Nephron (organoid): ENCODE results near the gene PELI2.

Experiments used
- H3K27ac Mint-ChIP-seq, 3 experiments: 2 replicates each; pipeline ENCODE4 v1.8.0; 2020; ENCODE audit warnings: mixed read lengths in 3 of 3, mild to moderate bottlenecking in 2 of 3, moderate library complexity in 1 of 3
- H3K27me3 Mint-ChIP-seq: 2 replicates; pipeline ENCODE4 v1.8.0; 2021; ENCODE audit warnings: low read depth, mild to moderate bottlenecking, moderate library complexity, mixed read lengths
- H3K36me3 Mint-ChIP-seq: 2 replicates; pipeline ENCODE4 v1.8.0; 2020; ENCODE audit warnings: low read depth, mixed read lengths
- H3K4me1 Mint-ChIP-seq: 2 replicates; pipeline ENCODE4 v1.8.0; 2020; ENCODE audit warnings: mixed read lengths
- H3K4me3 Mint-ChIP-seq, 3 experiments: 2 replicates each; pipeline ENCODE4 v1.8.0; 2020; ENCODE audit warnings: mild to moderate bottlenecking in 3 of 3, mixed read lengths in 3 of 3, moderate library complexity in 2 of 3
- H3K9me3 Mint-ChIP-seq: 2 replicates; pipeline ENCODE4 v1.8.0; 2020; ENCODE audit warnings: mixed read lengths
- CTCF ChIP-seq, 3 experiments: fragments of 200-600 bp; sonication (generic); IDR thresholded peaks; one replicate each; pipeline ENCODE4 v1.5.0; 2021; ENCODE audit warnings: antibody characterized with exemption in 3 of 3; ENCODE audit not compliant: unreplicated experiment in 3 of 3

Gene PELI2

GRCh38 chr14:56147986-56148901 is 30.0 kb downstream of the PELI2 start:
- Mint-ChIP-seq H3K27ac (peak overlapping the region in 1 of 3 experiments; percentile 3), H3K36me3 (peaks cover 3% of the 10 kb centered on the region), H3K4me3 (no peak overlapping the region), H3K27me3 (no peaks in the 10 kb centered on the region), H3K9me3 (no peaks in the 10 kb centered on the region), H3K4me1 (no peaks in the 10 kb centered on the region)
- TF ChIP-seq CTCF (IDR thresholded peaks at IDR 0.05; ENCODE audit: unreplicated experiment in 3 of 3): no peak

- H3K36me3 Mint-ChIP-seq: peaks cover 3% of the 10 kb centered on the region
- H3K4me1 Mint-ChIP-seq: no peaks in the 10 kb centered on the region
- H3K4me3 Mint-ChIP-seq: no peak overlapping the region
- H3K27ac Mint-ChIP-seq: no peak overlapping the region
- H3K27me3 Mint-ChIP-seq: no peaks in the 10 kb centered on the region
- no peak for TF ChIP-seq CTCF (IDR thresholded peaks at IDR 0.05; ENCODE audit: unreplicated experiment in 3 of 3)
- H3K9me3 Mint-ChIP-seq: no peaks in the 10 kb centered on the region
Measured at GRCh38 chr14:56149151-56149550, 30.9 kb downstream of the PELI2 start.

GRCh38 chr14:56149995-56150394 is 31.8 kb downstream of the PELI2 start:
- TF ChIP-seq CTCF (IDR thresholded peaks at IDR 0.05; ENCODE audit: unreplicated experiment in 3 of 3): no peak
- Mint-ChIP-seq H3K4me1 (no peaks in the 10 kb centered on the region), H3K27ac (no peak overlapping the region), H3K27me3 (no peaks in the 10 kb centered on the region), H3K4me3 (no peak overlapping the region), H3K9me3 (no peaks in the 10 kb centered on the region), H3K36me3 (peaks cover 3% of the 10 kb centered on the region)

- Mint-ChIP-seq H3K9me3 (no peaks in the 10 kb centered on the region), H3K36me3 (peaks cover 3% of the 10 kb centered on the region), H3K27ac (no peak overlapping the region), H3K27me3 (no peaks in the 10 kb centered on the region), H3K4me1 (no peaks in the 10 kb centered on the region), H3K4me3 (no peak overlapping the region)
- TF ChIP-seq CTCF (IDR thresholded peaks at IDR 0.05; ENCODE audit: unreplicated experiment in 3 of 3): no peak
Measured at GRCh38 chr14:56150645-56151345, 32.6 kb downstream of the PELI2 start.

GRCh38 chr14:56152221-56152620 is 34.0 kb downstream of the PELI2 start:
- Mint-ChIP-seq H3K27me3 (no peaks in the 10 kb centered on the region), H3K4me1 (no peaks in the 10 kb centered on the region), H3K4me3 (no peak overlapping the region), H3K36me3 (peaks cover 3% of the 10 kb centered on the region), H3K9me3 (no peaks in the 10 kb centered on the region), H3K27ac (no peak overlapping the region)
- TF ChIP-seq CTCF (IDR thresholded peaks at IDR 0.05; ENCODE audit: unreplicated experiment in 3 of 3): no peak
